HepG2 (cell line): Measurements from ENCODE around the gene MYO5B. TPM values are rescaled to one million over a fixed set of nuclear protein-coding genes. Genes with fewer than 3 reads are reported as not detected.

Experiments
- CBX5 ChIP-seq: sonication (generic); formaldehyde crosslinking; IDR thresholded peaks from 2 replicates; pipeline ENCODE4 v1.4.0; 2020; ENCODE audit warnings: missing genetic modification reagents, borderline replicate concordance
- ERF ChIP-seq: IDR thresholded peaks from 2 replicates; pipeline ENCODE4 v1.6.1; 2018; ENCODE audit warnings: missing biosample characterization, missing genetic modification reagents
- GATA4 ChIP-seq: sonication (generic); IDR thresholded peaks from 2 replicates; pipeline ENCODE4 v1.6.1; 2016; ENCODE audit warnings: antibody characterized with exemption, low read depth, borderline replicate concordance
- IRX3 ChIP-seq: sonication (generic); formaldehyde crosslinking; IDR thresholded peaks from 2 replicates; pipeline ENCODE4 v1.8.1; 2023; ENCODE audit warnings: mild to moderate bottlenecking, low read depth, missing genetic modification reagents, borderline replicate concordance
- PAXIP1 ChIP-seq: sonication (generic); formaldehyde crosslinking; conservative IDR thresholded peaks from 2 replicates; pipeline ENCODE4 v1.4.0; 2020; ENCODE audit warnings: mild to moderate bottlenecking, missing genetic modification reagents, moderate library complexity
- PRDM15 ChIP-seq: sonication (generic); formaldehyde crosslinking; IDR thresholded peaks from 2 replicates; pipeline ENCODE4 v1.4.0; 2020; ENCODE audit warnings: missing genetic modification reagents
- SP2 ChIP-seq: sonication (generic); formaldehyde crosslinking; IDR thresholded peaks from 2 replicates; pipeline ENCODE4 v1.5.1; 2020; ENCODE audit warnings: mild to moderate bottlenecking, missing genetic modification reagents
- TCF7L2 ChIP-seq: IDR thresholded peaks from 2 replicates; pipeline ENCODE4 v1.6.1; 2011; ENCODE audit warnings: mild to moderate bottlenecking, low read depth, low read length, moderate library complexity
- TFAP4 ChIP-seq: sonication (generic); IDR thresholded peaks from 2 replicates; pipeline ENCODE4 v1.6.1; 2016; ENCODE audit warnings: low read depth, borderline replicate concordance
- U2AF1 ChIP-seq: fragments of 200-400 bp; formaldehyde crosslinking; optimal IDR thresholded peaks from 2 replicates; pipeline ENCODE3; 2017; ENCODE audit warnings: mild to moderate bottlenecking, low read depth, low read length
- ZBTB10 ChIP-seq: sonication (generic); formaldehyde crosslinking; IDR thresholded peaks from 2 replicates; pipeline ENCODE4 v1.4.0; 2020; ENCODE audit warnings: missing genetic modification reagents, borderline replicate concordance
- ZFX ChIP-seq: sonication (generic); formaldehyde crosslinking; IDR thresholded peaks from 2 replicates; pipeline ENCODE4 v1.4.0; 2020; ENCODE audit warnings: mild to moderate bottlenecking, low read depth, missing genetic modification reagents, moderate library complexity
- ZFYVE20 ChIP-seq: sonication (generic); formaldehyde crosslinking; IDR thresholded peaks from 2 replicates; pipeline ENCODE4 v1.8.0; 2023; ENCODE audit warnings: low read depth, mild to moderate bottlenecking, moderate library complexity, missing genetic modification reagents, borderline replicate concordance
- ZKSCAN8 ChIP-seq: IDR thresholded peaks from 2 replicates; pipeline ENCODE4 v1.6.1; 2016; ENCODE audit warnings: borderline replicate concordance, missing genetic modification reagents, missing compliant biosample characterization
- ZNF232 ChIP-seq: sonication (generic); formaldehyde crosslinking; IDR thresholded peaks from 2 replicates; pipeline ENCODE4 v1.4.0; 2020; ENCODE audit warnings: missing genetic modification reagents, borderline replicate concordance
- ZNF446 ChIP-seq: sonication (generic); formaldehyde crosslinking; IDR thresholded peaks from 2 replicates; pipeline ENCODE4 v1.5.0; 2020; ENCODE audit warnings: mild to moderate bottlenecking, missing genetic modification reagents
- ZNF558 ChIP-seq: sonication (generic); formaldehyde crosslinking; IDR thresholded peaks from 2 replicates; pipeline ENCODE4 v1.9.0; 2022; ENCODE audit warnings: mild to moderate bottlenecking, missing genetic modification reagents, borderline replicate concordance
- ZZZ3 ChIP-seq: sonication (generic); formaldehyde crosslinking; IDR thresholded peaks from 2 replicates; pipeline ENCODE4 v1.4.0; 2020; ENCODE audit warnings: missing genetic modification reagents, mild to moderate bottlenecking, borderline replicate concordance
- polyA plus RNA-seq, 8 experiments: library from polyadenylated mRNA; depleted of rRNA in 3 of 8; stranded (reverse) in 7 of 8; unstranded in 1 of 8; fragments of >200 nt; fragmentation: Illumina TruSeq in 4 of 8; extraction: Trizol in 4 of 8; gene quantifications; 2 replicates each; pipeline versions ENCODE4 v1.2.1 to v1.2.3, GENCODE V29; 2011 to 2016; ENCODE audit warnings: low read depth in 4 of 8, missing spikeins in 1 of 8, mixed read lengths in 1 of 8; ENCODE audit not compliant: insufficient read depth in 1 of 8
- total RNA-seq, 5 experiments: library from RNA; depleted of rRNA; stranded (reverse); fragments of >200 nt; fragmentation: Illumina TruSeq; extraction: Trizol; gene quantifications; 2 replicates each; pipeline ENCODE4 v1.2.3, GENCODE V29; 2016; ENCODE audit warnings: low read depth in 1 of 5

MYO5B gene
- total and polyA plus RNA-seq, 2 of the 13 experiments (the other 11 are each of a cell fraction or from before 2014, with no cell fraction given), result 13.1 to 24.0 TPM

- 0 out of 2 replicates have a peak, but pooled peaks have one; percentile 30 for TF ChIP-seq ZBTB10 (CRISPR knock-in tag)
- TF ChIP-seq TFAP4, result 0 out of 2 replicates have a peak, but pooled peaks have one; percentile 17
- peak; percentile 88 for TF ChIP-seq PRDM15 (CRISPR knock-in tag)
- TF ChIP-seq ZNF232 (CRISPR knock-in tag), result peak; percentile 44; the same call in 1 of the 2 replicates
- 0 out of 2 replicates have a peak, but pooled peaks have one; percentile 10 for TF ChIP-seq IRX3 (CRISPR knock-in tag)
- TF ChIP-seq GATA4, result no peak
- 0 out of 2 replicates have a peak, but pooled peaks have one; percentile 15 for TF ChIP-seq ZNF558 (CRISPR knock-in tag)
- 0 out of 2 replicates have a peak, but pooled peaks have one; percentile 60 for TF ChIP-seq ZNF446 (CRISPR knock-in tag)
- no peak for TF ChIP-seq PAXIP1 (CRISPR knock-in tag)
- peak; percentile 53; the same call in 1 of the 2 replicates for TF ChIP-seq ZFX (CRISPR knock-in tag)
- no peak for TF ChIP-seq ZZZ3
- TF ChIP-seq ERF, result no peak
- TF ChIP-seq TCF7L2, result no peak
- TF ChIP-seq ZFYVE20 (CRISPR knock-in tag), result 0 out of 2 replicates have a peak, but pooled peaks have one; percentile 56
- TF ChIP-seq U2AF1, result no peak
- no peak for TF ChIP-seq ZKSCAN8 (CRISPR knock-in tag)
- TF ChIP-seq SP2 (CRISPR knock-in tag), result no peak
- TF ChIP-seq CBX5 (CRISPR knock-in tag), result 0 out of 2 replicates have a peak, but pooled peaks have one; percentile 26
Observed at GRCh38 chr18:49814147-49814499, 380.8 kb downstream of the MYO5B start (continued).
